ENCODE data around the gene CCDC15.

DNA sequence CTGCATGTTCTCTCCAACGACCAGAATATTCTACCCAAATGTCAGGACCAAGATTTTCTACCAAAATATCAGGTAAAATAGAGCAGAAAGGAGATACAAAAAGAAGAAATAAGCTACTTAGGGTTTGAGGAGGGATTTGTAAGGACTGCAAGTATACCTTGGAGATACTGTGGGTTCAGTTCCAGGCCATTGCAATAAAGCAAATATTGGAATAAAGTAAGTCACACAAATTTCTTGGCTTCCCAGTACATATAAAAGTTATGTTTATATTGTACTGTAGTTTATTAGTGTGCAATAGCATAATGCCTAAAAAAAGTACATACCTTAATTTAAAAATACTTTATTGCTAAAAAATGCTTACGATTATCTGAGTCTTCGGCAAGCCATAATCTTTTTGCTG, 34.1 kb downstream of the CCDC15 start:
- TF ChIP-seq, protein P1, sequence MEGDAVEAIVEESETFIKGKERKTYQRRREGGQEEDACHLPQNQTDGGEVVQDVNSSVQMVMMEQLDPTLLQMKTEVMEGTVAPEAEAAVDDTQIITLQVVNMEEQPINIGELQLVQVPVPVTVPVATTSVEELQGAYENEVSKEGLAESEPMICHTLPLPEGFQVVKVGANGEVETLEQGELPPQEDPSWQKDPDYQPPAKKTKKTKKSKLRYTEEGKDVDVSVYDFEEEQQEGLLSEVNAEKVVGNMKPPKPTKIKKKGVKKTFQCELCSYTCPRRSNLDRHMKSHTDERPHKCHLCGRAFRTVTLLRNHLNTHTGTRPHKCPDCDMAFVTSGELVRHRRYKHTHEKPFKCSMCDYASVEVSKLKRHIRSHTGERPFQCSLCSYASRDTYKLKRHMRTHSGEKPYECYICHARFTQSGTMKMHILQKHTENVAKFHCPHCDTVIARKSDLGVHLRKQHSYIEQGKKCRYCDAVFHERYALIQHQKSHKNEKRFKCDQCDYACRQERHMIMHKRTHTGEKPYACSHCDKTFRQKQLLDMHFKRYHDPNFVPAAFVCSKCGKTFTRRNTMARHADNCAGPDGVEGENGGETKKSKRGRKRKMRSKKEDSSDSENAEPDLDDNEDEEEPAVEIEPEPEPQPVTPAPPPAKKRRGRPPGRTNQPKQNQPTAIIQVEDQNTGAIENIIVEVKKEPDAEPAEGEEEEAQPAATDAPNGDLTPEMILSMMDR (IDR thresholded peaks at IDR 0.05): no peak
- TF ChIP-seq POLR2A (IDR thresholded peaks at IDR 0.05): no peak
